Aorta (tissue), 5 donors: ENCODE measurements around the gene GOLT1A. TPM values are rescaled to one million over a fixed set of nuclear protein-coding genes. Genes with fewer than 3 reads are reported as not detected.

Experiments used
- ATAC-seq: fragments of 200-7000 bp; cut with Tn5 transposase; one replicate; pipeline ENCODE4 v1.9.1; 2022; ENCODE audit warnings: moderate library complexity; ENCODE audit not compliant: low FRiP score
- DNase-seq, 2 donors: peaks; one replicate each; pipeline ENCODE4 v3.0.0-alpha.2; 2020
- H3K27ac ChIP-seq, 2 donors: one replicate each; pipeline ENCODE4 v1.5.1; 2013; ENCODE audit warnings: low read length in 2 of 2, mild to moderate bottlenecking in 2 of 2, moderate library complexity in 2 of 2, control low read depth in 1 of 2, inconsistent platforms in 1 of 2, low read depth in 1 of 2
- H3K27me3 ChIP-seq, 2 donors: one replicate each; pipeline ENCODE4 v1.6.1; 2013; ENCODE audit warnings: control low read depth in 1 of 2, low read length in 1 of 2, mild to moderate bottlenecking in 1 of 2, moderate library complexity in 1 of 2; ENCODE audit not compliant: insufficient read depth in 2 of 2, control insufficient read depth in 1 of 2
- H3K36me3 ChIP-seq, 2 donors: one replicate each; pipeline ENCODE4 v1.6.1; 2013; ENCODE audit warnings: control low read depth in 1 of 2, low read length in 1 of 2, mild to moderate bottlenecking in 1 of 2; ENCODE audit not compliant: insufficient read depth in 2 of 2, control insufficient read depth in 1 of 2
- H3K4me1 ChIP-seq, 2 donors: one replicate each; pipeline ENCODE4 v1.6.1; 2013; ENCODE audit warnings: low read length in 2 of 2, control low read depth in 1 of 2, mild to moderate bottlenecking in 1 of 2, moderate library complexity in 1 of 2; ENCODE audit not compliant: insufficient read depth in 2 of 2, control insufficient read depth in 1 of 2
- H3K4me3 ChIP-seq, 2 donors: one replicate each; pipeline ENCODE4 v1.5.1; 2013; ENCODE audit warnings: low read length in 2 of 2, control low read depth in 1 of 2, mild to moderate bottlenecking in 1 of 2
- H3K9me3 ChIP-seq: one replicate; pipeline ENCODE4 v1.6.1; 2013; ENCODE audit warnings: mild to moderate bottlenecking, low read length; ENCODE audit not compliant: control insufficient read depth
- WGBS, 2 donors: extraction: QIAGEN DNeasy Blood & Tissue Kit; methylation state at CpG; one replicate each; pipeline ENCODE4 v1.1.7; 2013; 5-methylcytosine and 5-hydroxymethylcytosine counted together
- intact Hi-C, 2 donors: fragments of 100-400 bp; cut with DNase I; formaldehyde crosslinking; loops; one replicate each; pipeline versions ENCODE4 v1.14.2 to v1.15.0; 2022
- polyA plus RNA-seq, 2 donors: library from polyadenylated mRNA; stranded (reverse); fragments of 200-250 nt; gene quantifications; one replicate each; pipeline ENCODE4 v1.2.3, GENCODE V29; 2013
- total RNA-seq, 2 donors: library from RNA; stranded (reverse); fragmentation: NEBNext Ultra II Directional; extraction: Animal tissue kit (Norgen Biotek cat#: 25700); gene quantifications; one replicate each; pipeline ENCODE4 v1.2.1, GENCODE V29; 2021
- donor health status: healthy with polysubstance abuse.
- donor health status: Bipolar disorder and iron deficiency.
- donor health status: DM: no; HTN: no; CAD: no.
- donor health status: DM: no; HTN: no; CAD: no.
- donor health status: DM: yes; HTN: yes; CAD: no.

Gene GOLT1A
- total and polyA plus RNA-seq, 4 donors: 10.5 TPM; not detected in 3

GRCh38 chr1:204217648-204218000, 3.8 kb upstream of the GOLT1A start:
- intact Hi-C loops: no loop called here
- no peak overlapping the region for H3K4me3 ChIP-seq
- H3K9me3 ChIP-seq: no peaks in the 10 kb centered on the region
- no peaks in the 10 kb centered on the region for H3K27me3 ChIP-seq
- 47 to 60% methylated on average over 4 of the region's 4 CpGs for WGBS, 2 donors
- H3K27ac ChIP-seq: no peak overlapping the region
- no peaks in the 10 kb centered on the region for H3K4me1 ChIP-seq
- no peak for ATAC-seq
- no peaks in the 10 kb centered on the region for H3K36me3 ChIP-seq
- DNase-seq: peak in 1 of 2 donors; percentile 42

- no peaks in the 10 kb centered on the region for H3K9me3 ChIP-seq
- ATAC-seq (no peak), DNase-seq (peak in 1 of 2 donors; percentile 59)
- WGBS, 2 donors: 73 to 77% methylated on average over 11 of the region's 11 CpGs
- intact Hi-C loops: no loop called here
- H3K4me1 ChIP-seq: no peaks in the 10 kb centered on the region
- no peaks in the 10 kb centered on the region for H3K27me3 ChIP-seq
- H3K4me3 ChIP-seq: no peak overlapping the region
- no peak overlapping the region for H3K27ac ChIP-seq
- no peaks in the 10 kb centered on the region for H3K36me3 ChIP-seq
Observed at GRCh38 chr1:204216880-204217647, 3.3 kb upstream of the GOLT1A start.

GRCh38 chr1:204216236-204216635, 2.4 kb upstream of the GOLT1A start:
- Histone ChIP-seq H3K4me3 (no peak overlapping the region), H3K4me1 (no peaks in the 10 kb centered on the region), H3K36me3 (no peaks in the 10 kb centered on the region), H3K9me3 (no peaks in the 10 kb centered on the region), H3K27ac (no peak overlapping the region), H3K27me3 (no peaks in the 10 kb centered on the region)
- 83 to 85% methylated on average over 4 of the region's 4 CpGs for WGBS, 2 donors
- intact Hi-C loops: no loop called here
- ATAC-seq (no peak), DNase-seq (no peak)

GRCh38 chr1:204212715-204213114, 1.1 kb downstream of the GOLT1A start:
- H3K27me3 ChIP-seq: no peaks in the 10 kb centered on the region
- H3K36me3 ChIP-seq: no peaks in the 10 kb centered on the region
- H3K27ac ChIP-seq: no peak overlapping the region
- DNase-seq (no peak), ATAC-seq (no peak)
- no peaks in the 10 kb centered on the region for H3K4me1 ChIP-seq
- intact Hi-C loops: loop anchor here in 1 of 2 donors (5.0 kb wide), 1 partner anchor 150 kb away; no protein-coding TSS in a partner anchor
- no peaks in the 10 kb centered on the region for H3K9me3 ChIP-seq
- no peak overlapping the region for H3K4me3 ChIP-seq
- 92 to 95% methylated on average over 3 of the region's 3 CpGs for WGBS, 2 donors

GRCh38 chr1:204211046-204211445, 2.7 kb downstream of the GOLT1A start:
- intact Hi-C loops: loop anchor here in 1 of 2 donors (5.0 kb wide), 1 partner anchor 151 kb away; no protein-coding TSS in a partner anchor
- Histone ChIP-seq H3K4me3 (no peak overlapping the region), H3K4me1 (no peaks in the 10 kb centered on the region), H3K36me3 (no peaks in the 10 kb centered on the region), H3K9me3 (no peaks in the 10 kb centered on the region), H3K27me3 (no peaks in the 10 kb centered on the region), H3K27ac (no peak overlapping the region)
- DNase-seq (peak in 1 of 2 donors; percentile 19), ATAC-seq (no peak)
- 73 to 77% methylated on average over 7 of the region's 7 CpGs for WGBS, 2 donors

GRCh38 chr1:204207136-204207616, 6.6 kb downstream of the GOLT1A start:
- 12 to 15% methylated on average over 13 of the region's 13 CpGs for WGBS, 2 donors
- DNase-seq (peak; percentile 68 to 90), ATAC-seq (peak; percentile 87)
- H3K4me3 ChIP-seq: no peak overlapping the region
- no peaks in the 10 kb centered on the region for H3K27me3 ChIP-seq
- no peaks in the 10 kb centered on the region for H3K36me3 ChIP-seq
- H3K27ac ChIP-seq: no peak overlapping the region
- intact Hi-C loops: loop anchor here in 1 of 2 donors (2.0 kb wide), 1 partner anchor 44 kb away; no protein-coding TSS in a partner anchor
- no peaks in the 10 kb centered on the region for H3K9me3 ChIP-seq
- H3K4me1 ChIP-seq: no peaks in the 10 kb centered on the region

GRCh38 chr1:204206121-204206520, 7.7 kb downstream of the GOLT1A start:
- 44 to 48% methylated on average over 2 of the region's 2 CpGs for WGBS, 2 donors
- H3K36me3 ChIP-seq: no peaks in the 10 kb centered on the region
- DNase-seq: no peak
- intact Hi-C loops: loop anchor here in 1 of 2 donors (2.0 kb wide), 1 partner anchor 43 kb away; no protein-coding TSS in a partner anchor
- no peak overlapping the region for H3K4me3 ChIP-seq
- no peak for ATAC-seq
- no peak overlapping the region for H3K27ac ChIP-seq
- H3K9me3 ChIP-seq: no peaks in the 10 kb centered on the region
- H3K4me1 ChIP-seq: no peaks in the 10 kb centered on the region
- H3K27me3 ChIP-seq: no peaks in the 10 kb centered on the region

GRCh38 chr1:204205486-204205885, 8.3 kb downstream of the GOLT1A start:
- no peaks in the 10 kb centered on the region for H3K9me3 ChIP-seq
- no peak overlapping the region for H3K27ac ChIP-seq
- DNase-seq (no peak), ATAC-seq (no peak)
- no peaks in the 10 kb centered on the region for H3K4me1 ChIP-seq
- H3K27me3 ChIP-seq: no peaks in the 10 kb centered on the region
- no peak overlapping the region for H3K4me3 ChIP-seq
- intact Hi-C loops: no loop called here
- H3K36me3 ChIP-seq: no peaks in the 10 kb centered on the region

- no peak overlapping the region for H3K27ac ChIP-seq
- no peak for DNase-seq
- H3K9me3 ChIP-seq: no peaks in the 10 kb centered on the region
- intact Hi-C loops: no loop called here
- 89 to 96% methylated on average over 2 of the region's 2 CpGs for WGBS, 2 donors
- no peak overlapping the region for H3K4me3 ChIP-seq
- no peaks in the 10 kb centered on the region for H3K36me3 ChIP-seq
- no peaks in the 10 kb centered on the region for H3K27me3 ChIP-seq
- H3K4me1 ChIP-seq: no peaks in the 10 kb centered on the region
- ATAC-seq: no peak
Observed at GRCh38 chr1:204204944-204205343, 8.8 kb downstream of the GOLT1A start.
